GM19455 (cell line): ENCODE results near the gene PRM2.

Experiments
- ATAC-seq: cut with Tn5 transposase; IDR thresholded peaks from one replicate; pipeline ENCODE4 v1.9.1; 2021; ENCODE audit not compliant: unreplicated experiment

The PRM2 gene

GRCh38 chr16:11232852-11233726, 43.2 kb downstream of the PRM2 start:
- peak; percentile 70 for ATAC-seq

- ATAC-seq, result no peak
These were observed 43.9 kb downstream of the PRM2 start for GRCh38 chr16:11232302-11232851.

- no peak for ATAC-seq
These were observed 44.8 kb downstream of the PRM2 start for GRCh38 chr16:11231367-11231970.

DNA sequence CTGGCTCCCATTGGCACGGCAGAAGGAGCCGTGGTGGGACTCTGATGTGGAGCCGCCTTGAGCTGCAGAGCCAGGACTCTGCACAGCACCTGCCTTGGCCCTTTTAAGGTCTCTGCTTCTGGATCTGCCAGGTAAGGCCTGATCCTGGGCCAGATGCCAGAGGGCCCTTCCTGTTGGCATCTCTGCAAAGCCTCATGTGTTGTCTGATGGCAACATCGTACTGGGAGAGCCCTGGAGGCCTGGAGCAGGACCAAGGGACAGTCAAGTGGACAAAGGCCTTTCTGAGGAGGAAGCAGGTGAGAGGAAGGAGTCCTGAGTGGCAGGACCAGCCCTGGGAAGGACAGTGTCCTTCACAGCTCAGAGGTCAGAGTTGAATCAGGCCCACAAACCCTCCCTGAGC, 46.4 kb downstream of the PRM2 start:
- no peak for ATAC-seq

DNA sequence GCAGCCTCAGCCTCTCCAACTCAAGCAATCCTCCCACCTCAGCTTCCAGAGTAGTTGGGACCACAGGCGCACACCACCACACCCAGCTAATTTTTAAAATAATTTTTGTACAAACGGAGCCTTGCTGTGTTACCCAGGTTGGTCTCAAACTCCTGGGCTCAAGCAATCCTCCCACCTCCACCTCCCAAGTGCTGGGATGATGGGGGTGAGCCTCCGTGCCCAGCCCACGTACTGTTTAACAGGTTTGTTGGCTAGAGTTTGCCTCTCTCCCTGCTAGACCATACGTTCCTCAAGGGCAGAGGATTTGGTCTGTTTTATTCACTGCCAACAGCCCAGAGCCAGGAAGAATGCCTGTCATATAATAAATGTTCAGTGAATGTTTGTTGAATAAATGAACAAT, 46.8 kb downstream of the PRM2 start:
- no peak for ATAC-seq

GRCh38 chr16:11225677-11226549, 50.4 kb downstream of the PRM2 start:
- ATAC-seq, result peak; percentile 13
